ENCODE measurements around the gene TOPAZ1. TPM values are rescaled to one million over a fixed set of nuclear protein-coding genes. Genes with fewer than 3 reads are reported as not detected.

Gene TOPAZ1
- total and polyA plus RNA-seq, 2 of the 4 experiments (the other 2 are of a cell fraction): not detected

DNA sequence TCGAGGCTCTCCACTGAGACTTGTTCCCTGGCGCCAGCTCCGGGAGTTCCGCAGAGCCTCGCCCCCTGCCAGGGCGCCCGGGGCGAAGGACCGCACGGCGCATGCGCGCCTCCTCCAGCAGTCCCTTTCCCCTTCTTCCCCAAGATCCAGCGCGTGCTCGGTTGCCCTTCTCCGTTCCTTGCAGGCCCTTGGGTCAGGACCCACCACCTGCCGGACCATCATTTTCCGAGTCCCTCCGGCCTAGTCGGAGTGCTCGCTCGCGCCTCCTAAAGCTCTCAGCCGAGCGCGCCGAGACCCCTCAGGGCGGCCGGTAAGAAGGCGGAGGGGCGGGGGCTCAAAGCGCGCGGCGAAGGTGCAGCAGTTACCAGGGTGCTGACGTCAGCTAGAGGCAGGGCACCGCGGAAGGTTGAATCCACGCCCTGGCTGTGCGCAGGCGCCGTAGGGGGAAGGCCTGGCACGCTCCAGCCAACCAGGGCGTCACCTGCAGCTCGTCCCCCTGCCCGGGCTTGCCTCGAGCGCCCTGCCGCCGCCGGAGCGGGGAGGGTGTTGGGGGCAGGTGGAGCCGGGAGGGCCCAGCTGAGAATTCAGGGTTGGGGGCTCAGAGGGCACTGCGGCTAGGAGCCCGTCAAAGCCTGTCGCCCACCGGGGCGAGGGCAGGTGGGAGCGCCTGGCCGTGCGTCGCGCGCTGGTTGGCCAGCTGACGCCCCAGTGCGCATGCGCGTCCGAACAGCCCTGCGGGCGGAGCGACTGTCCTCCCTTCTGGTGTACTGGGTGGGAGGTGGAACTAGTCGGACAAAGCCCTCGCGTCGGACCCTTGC, 96.5 kb downstream of the TOPAZ1 start, which contains the start of gene TCAIM:
Gene TCAIM, plus strand, starts transcription at position 757 of the 818 bp plus-strand sequence. CDS start 16,017 bp downstream, outside the sequence.
- peak within 1 kb of the TSS; percentile 75 for H3K18ac ChIP-seq (ENCODE audit: low read depth, low read length)
- H2BK20ac ChIP-seq (ENCODE audit: low read depth, low read length): no peak within 1 kb of the TSS
- H4K8ac ChIP-seq (ENCODE audit: low read depth in 2 of 2, low read length in 2 of 2): peak within 1 kb of the TSS; percentile 66 to 91
- H2AK5ac ChIP-seq (ENCODE audit: low read depth, low read length): peak within 1 kb of the TSS; percentile 46; the same call in 1 of the 2 replicates
- peak within 1 kb of the TSS; percentile 91 for H3K23ac ChIP-seq (ENCODE audit: low read depth, low read length)
- peak within 1 kb of the TSS; percentile 63 for H3K4me3 ChIP-seq (ENCODE audit: insufficient read depth, low read depth, low read length)
- H2AK9ac ChIP-seq (replicated peaks; ENCODE audit: low read depth, low read length, poor library complexity): peak within 1 kb of the TSS; percentile 94
- in situ Hi-C loops (cut with MboI; ENCODE audit: low sequenced_read_pairs): loop anchor here (25.0 kb wide), 2 partner anchors 299 to 549 kb away; partner anchors contain the start of genes ZNF197 and ZNF35
- dilution Hi-C loops (cut with HindIII; ENCODE audit: low sequenced_read_pairs, unreplicated experiment): no loop called here
- H3K79me1 ChIP-seq (ENCODE audit: low read depth in 1 of 2, low read length in 2 of 2): peaks cover 17 to 25% of the 10 kb centered on the region in 2 experiments
- peaks cover 3% of the 10 kb centered on the region for H3K27me3 ChIP-seq (ENCODE audit: control insufficient read depth, insufficient read depth, low read length)
- H2BK5ac ChIP-seq (ENCODE audit: low read depth, low read length, poor library complexity, severe bottlenecking): peak within 1 kb of the TSS; percentile 85
- ChIA-PET POLR2A (ENCODE audit: unreplicated experiment) (interaction anchor here (0.6 kb wide), 1 partner anchor 115 kb away, joined by 5 read pairs; no protein-coding TSS in a partner anchor), CTCF (interaction anchor here (1.0 to 1.3 kb wide), 2 partner anchors 10 to 14 kb away, joined by 3 read pairs; no protein-coding TSS in a partner anchor)
- TF ChIP-seq MAFK (IDR thresholded peaks at IDR 0.05; ENCODE audit: low read depth, low read length) (peak; percentile 87), POLR2A (IDR thresholded peaks at IDR 0.05; ENCODE audit: low read depth, low read length) (peak; percentile 45; the same call in 1 of the 2 replicates), RFX5 (IDR thresholded peaks at IDR 0.05; ENCODE audit: low read depth, low read length) (peak; percentile 74), BHLHE40 (IDR thresholded peaks at IDR 0.05; ENCODE audit: low read depth, low read length) (no peak; the same call in 1 of the 2 replicates), MAZ (IDR thresholded peaks at IDR 0.05; ENCODE audit: borderline replicate concordance, low read depth, low read length) (peak; percentile 66; the same call in 1 of the 2 replicates), MXI1 (IDR thresholded peaks at IDR 0.05; ENCODE audit: borderline replicate concordance, low read depth, low read length) (peak; percentile 32; the same call in 1 of the 2 replicates)
- TF ChIP-seq, protein P1, sequence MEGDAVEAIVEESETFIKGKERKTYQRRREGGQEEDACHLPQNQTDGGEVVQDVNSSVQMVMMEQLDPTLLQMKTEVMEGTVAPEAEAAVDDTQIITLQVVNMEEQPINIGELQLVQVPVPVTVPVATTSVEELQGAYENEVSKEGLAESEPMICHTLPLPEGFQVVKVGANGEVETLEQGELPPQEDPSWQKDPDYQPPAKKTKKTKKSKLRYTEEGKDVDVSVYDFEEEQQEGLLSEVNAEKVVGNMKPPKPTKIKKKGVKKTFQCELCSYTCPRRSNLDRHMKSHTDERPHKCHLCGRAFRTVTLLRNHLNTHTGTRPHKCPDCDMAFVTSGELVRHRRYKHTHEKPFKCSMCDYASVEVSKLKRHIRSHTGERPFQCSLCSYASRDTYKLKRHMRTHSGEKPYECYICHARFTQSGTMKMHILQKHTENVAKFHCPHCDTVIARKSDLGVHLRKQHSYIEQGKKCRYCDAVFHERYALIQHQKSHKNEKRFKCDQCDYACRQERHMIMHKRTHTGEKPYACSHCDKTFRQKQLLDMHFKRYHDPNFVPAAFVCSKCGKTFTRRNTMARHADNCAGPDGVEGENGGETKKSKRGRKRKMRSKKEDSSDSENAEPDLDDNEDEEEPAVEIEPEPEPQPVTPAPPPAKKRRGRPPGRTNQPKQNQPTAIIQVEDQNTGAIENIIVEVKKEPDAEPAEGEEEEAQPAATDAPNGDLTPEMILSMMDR (conservative IDR thresholded peaks at IDR 0.05; ENCODE audit: low read depth, low read length): no peak
- TF ChIP-seq, protein P2, sequence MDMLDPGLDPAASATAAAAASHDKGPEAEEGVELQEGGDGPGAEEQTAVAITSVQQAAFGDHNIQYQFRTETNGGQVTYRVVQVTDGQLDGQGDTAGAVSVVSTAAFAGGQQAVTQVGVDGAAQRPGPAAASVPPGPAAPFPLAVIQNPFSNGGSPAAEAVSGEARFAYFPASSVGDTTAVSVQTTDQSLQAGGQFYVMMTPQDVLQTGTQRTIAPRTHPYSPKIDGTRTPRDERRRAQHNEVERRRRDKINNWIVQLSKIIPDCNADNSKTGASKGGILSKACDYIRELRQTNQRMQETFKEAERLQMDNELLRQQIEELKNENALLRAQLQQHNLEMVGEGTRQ (IDR thresholded peaks at IDR 0.05; ENCODE audit: low read depth, low read length): peak; percentile 39; the same call in 1 of the 2 replicates
- 0% methylated on average over 33 of the region's 77 CpGs; no CpG with 5 or more reads in 1 of the 2 experiments for WGBS, 2 experiments (ENCODE audit: extremely low coverage in 2 of 2, insufficient read length in 1 of 2)
- peak within 1 kb of the TSS; percentile 87 for H4K91ac ChIP-seq (ENCODE audit: insufficient read depth, low read depth, low read length)
- peak within 1 kb of the TSS; percentile 80 for H3K14ac ChIP-seq (replicated peaks; ENCODE audit: low read depth, low read length)
- peak within 1 kb of the TSS; percentile 96 for H3K9ac ChIP-seq (ENCODE audit: low read depth, low read length)
- peak within 1 kb of the TSS; percentile 65; the same call in 1 of the 3 replicates for H2BK15ac ChIP-seq (ENCODE audit: low read depth, low read length)
- 0 out of 2 replicates have a peak, but pooled peaks cover 2% of the 10 kb centered on the region for H3K4me1 ChIP-seq (ENCODE audit: control insufficient read depth, insufficient read depth, low read length)
- peak within 1 kb of the TSS; percentile 86 for H3K27ac ChIP-seq (ENCODE audit: insufficient read depth, low read length)
- ATAC-seq (ENCODE audit: low read depth) (peak; percentile 96), DNase-seq (peak; percentile 96)
- H4K5ac ChIP-seq (ENCODE audit: low read depth, low read length): peak within 1 kb of the TSS; percentile 91
- no TSS peak for BruUV-seq (replicated peaks)
- peak within 1 kb of the TSS; percentile 72 for H3K56ac ChIP-seq (ENCODE audit: extremely low read depth, insufficient read depth, low read length)
- H4K20me1 ChIP-seq (ENCODE audit: insufficient read depth, low read length): no peaks in the 10 kb centered on the region
- H3K4ac ChIP-seq (ENCODE audit: low read depth, low read length): peak within 1 kb of the TSS; percentile 90
- H3K4me2 ChIP-seq (ENCODE audit: low read depth, low read length): peak within 1 kb of the TSS; percentile 70
- peaks cover 4% of the 10 kb centered on the region; the same call in 1 of the 2 replicates for H3K9me1 ChIP-seq (ENCODE audit: insufficient read depth, low read length)
- intact Hi-C loops (cut with micrococcal nuclease): loop anchor here (2.0 to 5.0 kb wide), 2 partner anchors 139 to 174 kb away; partner anchors contain the start of gene ZNF445
- no peaks in the 10 kb centered on the region for H3K9me3 ChIP-seq (ENCODE audit: control insufficient read depth, insufficient read depth, low read length)
- peak within 1 kb of the TSS; percentile 83 for H2BK120ac ChIP-seq (ENCODE audit: low read depth, low read length)
- peak within 1 kb of the TSS; percentile 99 for H2AFZ ChIP-seq (replicated peaks; ENCODE audit: low read length, poor library complexity)
- no peaks in the 10 kb centered on the region for H3K36me3 ChIP-seq (ENCODE audit: control insufficient read depth, insufficient read depth, low read length)

All from IMR-90 (cell line).